ENCODE measurements around the gene PRKCI.

DNA sequence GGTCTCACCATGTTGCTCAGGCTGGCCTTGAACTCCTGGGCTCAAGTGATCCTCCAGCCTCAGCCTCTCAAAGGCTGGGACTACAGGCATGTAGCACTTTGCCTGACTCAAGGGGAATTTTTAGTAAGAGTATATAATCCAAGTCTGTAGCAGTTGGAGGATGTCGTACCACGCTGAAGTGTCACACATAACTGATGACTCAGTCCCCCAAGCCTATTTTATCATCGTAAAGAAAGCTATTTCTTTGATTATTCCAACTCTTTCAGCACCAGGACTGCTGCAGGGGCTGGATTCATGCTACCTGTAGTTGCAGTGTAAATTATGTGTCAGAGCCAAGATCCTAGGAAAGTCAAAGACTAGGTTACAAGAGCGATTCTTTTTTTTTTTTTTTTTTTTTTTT is 1.4 kb upstream of the PRKCI start:
- TF ChIP-seq, protein P1, sequence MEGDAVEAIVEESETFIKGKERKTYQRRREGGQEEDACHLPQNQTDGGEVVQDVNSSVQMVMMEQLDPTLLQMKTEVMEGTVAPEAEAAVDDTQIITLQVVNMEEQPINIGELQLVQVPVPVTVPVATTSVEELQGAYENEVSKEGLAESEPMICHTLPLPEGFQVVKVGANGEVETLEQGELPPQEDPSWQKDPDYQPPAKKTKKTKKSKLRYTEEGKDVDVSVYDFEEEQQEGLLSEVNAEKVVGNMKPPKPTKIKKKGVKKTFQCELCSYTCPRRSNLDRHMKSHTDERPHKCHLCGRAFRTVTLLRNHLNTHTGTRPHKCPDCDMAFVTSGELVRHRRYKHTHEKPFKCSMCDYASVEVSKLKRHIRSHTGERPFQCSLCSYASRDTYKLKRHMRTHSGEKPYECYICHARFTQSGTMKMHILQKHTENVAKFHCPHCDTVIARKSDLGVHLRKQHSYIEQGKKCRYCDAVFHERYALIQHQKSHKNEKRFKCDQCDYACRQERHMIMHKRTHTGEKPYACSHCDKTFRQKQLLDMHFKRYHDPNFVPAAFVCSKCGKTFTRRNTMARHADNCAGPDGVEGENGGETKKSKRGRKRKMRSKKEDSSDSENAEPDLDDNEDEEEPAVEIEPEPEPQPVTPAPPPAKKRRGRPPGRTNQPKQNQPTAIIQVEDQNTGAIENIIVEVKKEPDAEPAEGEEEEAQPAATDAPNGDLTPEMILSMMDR (IDR thresholded peaks at IDR 0.05; ENCODE audit: low read depth, low read length, missing input control) = no peak
- TF ChIP-seq, protein P2, sequence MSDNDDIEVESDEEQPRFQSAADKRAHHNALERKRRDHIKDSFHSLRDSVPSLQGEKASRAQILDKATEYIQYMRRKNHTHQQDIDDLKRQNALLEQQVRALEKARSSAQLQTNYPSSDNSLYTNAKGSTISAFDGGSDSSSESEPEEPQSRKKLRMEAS (IDR thresholded peaks at IDR 0.05) = no peak
- TF ChIP-seq SP1 (IDR thresholded peaks at IDR 0.05) (no peak), YY1 (IDR thresholded peaks at IDR 0.05) (no peak), EGR1 (IDR thresholded peaks at IDR 0.05; ENCODE audit: low read depth in 2 of 2) (no peak), TAF1 (conservative IDR thresholded peaks at IDR 0.05) (no peak)
